CD4-positive, alpha-beta T cell treated with Interleukin-4 for 4 hours (primary cell): Measurements from ENCODE around the gene RGS10.
"Not testable (repeated sequence)": the region's sequence is repeated elsewhere in the genome, so short reads cannot be mapped to it uniquely, and the experiment has no call there.

Experiments used
- DNase-seq: peaks from one replicate; pipeline ENCODE4 v3.0.0-alpha.2; 2020

Gene RGS10

GRCh38 chr10:119466076-119466475, 76.4 kb downstream of the RGS10 start:
- no peak for DNase-seq

DNA sequence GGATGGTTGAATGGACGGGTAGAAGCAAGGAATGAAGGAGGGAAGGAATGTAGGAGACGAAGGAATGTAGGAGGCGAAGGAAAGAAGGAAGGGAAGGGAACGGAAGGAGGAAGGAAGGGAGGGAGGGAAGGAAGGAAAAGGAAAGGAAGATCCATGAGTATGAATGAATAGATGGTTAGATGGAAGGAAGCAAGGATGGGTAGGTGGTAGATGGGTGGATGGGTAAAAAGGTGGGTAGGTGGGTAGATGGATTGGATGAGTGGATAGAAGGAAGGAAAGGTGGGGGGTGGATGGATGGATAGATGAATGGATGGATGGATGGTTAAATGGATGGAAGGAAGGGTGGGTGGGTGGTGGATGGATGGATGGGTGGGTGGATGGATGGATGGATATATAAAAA, 77.4 kb downstream of the RGS10 start:
- no peak for DNase-seq

GRCh38 chr10:119463195-119463594, 79.3 kb downstream of the RGS10 start:
- not testable (repeated sequence) for DNase-seq

GRCh38 chr10:119462773-119463172, 79.7 kb downstream of the RGS10 start:
- DNase-seq: no peak

- no peak for DNase-seq
These were observed 80.6 kb downstream of the RGS10 start for GRCh38 chr10:119461923-119462322.

- DNase-seq: no peak
These were observed 81.1 kb downstream of the RGS10 start for GRCh38 chr10:119461380-119461779.

DNA sequence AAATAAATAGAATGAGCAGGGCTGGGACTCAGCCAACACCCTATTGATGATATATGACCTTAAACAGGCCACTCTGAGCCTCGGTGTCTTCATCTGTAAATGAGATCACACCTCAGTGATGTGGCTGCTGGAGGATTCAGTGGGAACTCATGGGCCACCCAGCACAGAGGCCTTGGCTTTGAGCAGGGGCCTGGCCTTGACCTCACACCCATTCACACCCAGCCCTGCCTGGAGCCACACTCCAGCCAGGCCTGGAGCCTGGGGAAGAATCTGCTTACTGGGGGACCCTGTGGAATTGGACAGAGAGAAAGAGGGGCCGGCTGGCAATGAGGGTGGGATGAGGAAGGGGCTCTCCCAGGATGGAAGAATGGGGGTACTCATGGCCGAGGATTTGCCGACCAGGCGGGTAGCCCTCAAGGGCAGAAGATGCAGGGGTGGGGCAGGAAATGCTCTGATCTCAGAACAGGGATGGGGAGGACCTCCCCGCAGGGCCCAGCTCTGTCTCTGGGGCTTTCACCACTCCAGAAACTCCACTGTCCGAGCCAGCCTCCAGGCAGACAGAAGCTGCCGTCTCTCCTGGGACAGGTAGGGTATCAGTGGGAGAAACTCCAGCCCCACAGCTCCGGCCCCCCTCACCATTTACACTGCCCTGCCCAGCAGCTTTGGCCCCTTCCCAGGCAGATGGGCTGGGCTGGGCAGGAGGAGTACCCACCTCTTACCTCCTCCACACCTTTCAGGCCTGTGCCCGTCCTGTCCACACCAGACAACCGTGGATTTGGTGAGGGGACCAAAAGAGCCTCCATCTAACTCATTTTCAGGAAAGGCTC, 81.9 kb downstream of the RGS10 start:
- DNase-seq: no peak

DNA sequence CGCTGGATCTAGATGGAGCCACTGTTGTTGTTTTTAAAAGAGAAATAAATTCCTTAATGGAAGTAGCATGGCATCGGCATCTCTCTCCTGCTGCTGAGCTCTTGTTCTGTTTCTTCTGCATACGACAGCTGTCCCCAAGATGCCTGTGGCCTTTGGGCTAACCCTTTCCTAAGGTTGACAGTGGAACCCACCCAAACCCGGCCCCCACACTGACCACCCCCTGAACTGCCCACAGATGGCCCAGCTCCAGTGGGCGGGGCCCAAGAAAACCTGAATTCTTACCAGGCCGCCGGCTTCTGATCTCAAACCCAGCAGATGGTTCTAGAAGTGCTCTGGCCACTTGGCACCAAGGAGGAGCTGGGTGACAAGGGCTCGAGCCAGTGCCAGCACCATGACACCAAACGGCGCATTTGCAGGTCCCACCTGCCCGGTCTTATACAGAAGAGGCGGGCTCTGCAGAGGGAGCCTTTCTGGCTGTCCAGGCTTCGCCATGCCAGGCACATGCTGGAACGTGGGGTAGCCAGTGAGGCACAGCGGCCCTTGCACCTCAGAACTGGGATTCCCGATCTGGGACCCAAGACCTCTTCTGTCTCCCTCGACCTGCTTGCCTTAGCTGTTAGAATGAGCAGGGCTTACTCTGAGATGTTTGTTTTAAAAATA, 82.7 kb downstream of the RGS10 start:
- DNase-seq: no peak

DNA sequence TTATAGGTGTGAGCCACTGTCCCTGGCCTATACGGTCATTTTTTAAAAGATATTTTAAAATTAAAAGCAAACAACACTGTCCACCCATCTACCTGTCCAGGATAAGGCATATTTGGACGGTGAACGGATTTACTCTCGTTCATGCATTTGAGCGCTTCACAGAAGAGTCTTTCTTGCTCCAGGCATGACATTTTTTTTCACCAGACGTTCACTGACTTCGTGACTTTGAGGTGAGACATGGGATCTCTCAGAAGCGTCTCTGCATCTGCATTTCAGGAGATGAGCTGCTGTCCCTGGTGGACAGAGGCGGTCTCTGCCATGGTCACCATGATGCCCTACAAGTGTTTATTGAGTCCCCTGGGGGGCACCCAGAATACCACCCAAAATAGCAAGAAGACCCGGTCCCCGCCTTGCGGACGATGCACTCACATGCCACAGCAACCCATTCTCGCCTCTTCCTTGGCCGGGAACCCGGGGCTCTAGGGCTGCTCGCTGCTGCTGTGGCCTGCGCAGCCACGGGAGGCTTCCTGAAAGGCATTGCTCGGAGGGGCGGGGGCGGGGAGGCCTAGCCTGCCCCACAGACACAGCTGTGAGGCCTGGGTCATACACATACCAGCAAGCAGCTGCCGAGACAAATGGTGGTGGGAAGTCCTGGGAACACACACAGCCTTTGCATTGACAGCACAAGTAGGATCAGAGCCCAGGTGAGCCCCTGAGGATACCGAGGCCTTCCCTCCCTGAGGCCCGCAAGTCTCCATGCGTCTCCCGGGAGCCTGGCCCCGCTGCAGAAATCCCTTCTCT, 84.4 kb downstream of the RGS10 start:
- DNase-seq: no peak

- DNase-seq: no peak
These were observed 86.1 kb downstream of the RGS10 start for GRCh38 chr10:119456435-119456810.

GRCh38 chr10:119455609-119456434, 86.7 kb downstream of the RGS10 start:
- DNase-seq: no peak

GRCh38 chr10:119454990-119455389, 87.5 kb downstream of the RGS10 start:
- DNase-seq: no peak

GRCh38 chr10:119454316-119454715, 88.2 kb downstream of the RGS10 start:
- DNase-seq: no peak

- DNase-seq: no peak
These were observed 89.2 kb downstream of the RGS10 start for GRCh38 chr10:119453313-119453712.

DNA sequence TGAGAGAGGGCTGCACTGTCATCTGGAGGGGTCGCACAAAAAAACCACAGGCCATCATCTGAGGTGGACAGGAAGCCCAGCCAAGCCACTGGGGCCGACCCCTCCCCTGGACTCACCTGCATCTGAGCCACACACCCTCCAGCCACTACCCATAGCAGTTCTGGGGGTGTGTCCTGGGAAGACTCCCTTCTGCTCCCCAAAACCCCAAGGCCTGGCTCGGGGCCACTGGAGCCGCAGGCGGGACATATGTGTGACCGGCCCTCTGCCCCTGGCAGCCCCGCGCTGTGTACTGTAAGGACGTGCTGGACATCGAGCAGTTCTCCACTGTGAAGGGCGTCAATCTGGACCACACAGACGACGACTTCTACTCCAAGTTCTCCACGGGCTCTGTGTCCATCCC, 90.1 kb downstream of the RGS10 start:
- DNase-seq: no peak

GRCh38 chr10:119451300-119451896, 91.1 kb downstream of the RGS10 start:
- no peak for DNase-seq

GRCh38 chr10:119450606-119451299, 91.8 kb downstream of the RGS10 start:
- DNase-seq: no peak
